ENCODE data around the gene PRKN. TPM values are rescaled to one million over a fixed set of nuclear protein-coding genes. Genes with fewer than 3 reads are reported as not detected.

PRKN gene
- total RNA-seq, 1 donor from 2014 or later: 9.3 TPM

GRCh38 chr6:161452241-161452640 lies 1275.3 kb downstream of the PRKN start:
- DNase-seq (ENCODE audit: low spot score): no peak

GRCh38 chr6:161449521-161449920 lies 1278.0 kb downstream of the PRKN start:
- no peak for DNase-seq (ENCODE audit: low spot score)

GRCh38 chr6:161446949-161447348 lies 1280.6 kb downstream of the PRKN start:
- no peak for DNase-seq (ENCODE audit: low spot score)

GRCh38 chr6:161446296-161446925 lies 1281.2 kb downstream of the PRKN start:
- no peak for DNase-seq (ENCODE audit: low spot score)

- DNase-seq (ENCODE audit: low spot score): no peak
Measured at GRCh38 chr6:161445021-161445799, 1282.4 kb downstream of the PRKN start.

GRCh38 chr6:161444464-161444863 lies 1283.1 kb downstream of the PRKN start:
- DNase-seq (ENCODE audit: low spot score): peak; percentile 23

GRCh38 chr6:161443848-161444247 lies 1283.7 kb downstream of the PRKN start:
- no peak for DNase-seq (ENCODE audit: low spot score)

- DNase-seq (ENCODE audit: low spot score): no peak
Measured at GRCh38 chr6:161442420-161442819, 1285.1 kb downstream of the PRKN start.

- no peak for DNase-seq (ENCODE audit: low spot score)
Measured at GRCh38 chr6:161440299-161440698, 1287.3 kb downstream of the PRKN start.

GRCh38 chr6:161439093-161439492 lies 1288.5 kb downstream of the PRKN start:
- peak; percentile 48 for DNase-seq (ENCODE audit: low spot score)

- no peak for DNase-seq (ENCODE audit: low spot score)
Measured at GRCh38 chr6:161438430-161439030, 1289.0 kb downstream of the PRKN start.

- no peak for DNase-seq (ENCODE audit: low spot score)
Measured at GRCh38 chr6:161437851-161438250, 1289.7 kb downstream of the PRKN start.

GRCh38 chr6:161436106-161436876 lies 1291.3 kb downstream of the PRKN start:
- DNase-seq (ENCODE audit: low spot score): no peak

GRCh38 chr6:161435748-161436070 lies 1291.9 kb downstream of the PRKN start:
- DNase-seq (ENCODE audit: low spot score): no peak

GRCh38 chr6:161434921-161435747 lies 1292.4 kb downstream of the PRKN start:
- peak; percentile 66 for DNase-seq (ENCODE audit: low spot score)

GRCh38 chr6:161434350-161434749 lies 1293.2 kb downstream of the PRKN start:
- no peak for DNase-seq (ENCODE audit: low spot score)

GRCh38 chr6:161432546-161432945 lies 1295.0 kb downstream of the PRKN start:
- no peak for DNase-seq (ENCODE audit: low spot score)

- DNase-seq (ENCODE audit: low spot score): no peak
Measured at GRCh38 chr6:161429921-161430490, 1297.6 kb downstream of the PRKN start.

GRCh38 chr6:161424421-161424820 lies 1303.1 kb downstream of the PRKN start:
- DNase-seq (ENCODE audit: low spot score): no peak

GRCh38 chr6:161422710-161423680 lies 1304.6 kb downstream of the PRKN start:
- no peak for DNase-seq (ENCODE audit: low spot score)

All from mucosa of gallbladder (tissue), 1 donor.